HG03558 (cell line): ENCODE results near the gene IFIT5.
"Not testable (repeated sequence)": the region's sequence is repeated elsewhere in the genome, so short reads cannot be mapped to it uniquely, and the experiment has no call there.

ENCODE experiments used
- ATAC-seq: cut with Tn5 transposase; IDR thresholded peaks from one replicate; pipeline ENCODE4 v1.9.1; 2021; ENCODE audit warnings: moderate number of reproducible peaks; ENCODE audit not compliant: unreplicated experiment; ENCODE audit errors: extremely low read depth

IFIT5 gene

GRCh38 chr10:89392974-89393373 lies 21.4 kb upstream of the IFIT5 start:
- ATAC-seq = no peak

- ATAC-seq = no peak
These were observed 20.5 kb upstream of the IFIT5 start for GRCh38 chr10:89393898-89394297.

DNA sequence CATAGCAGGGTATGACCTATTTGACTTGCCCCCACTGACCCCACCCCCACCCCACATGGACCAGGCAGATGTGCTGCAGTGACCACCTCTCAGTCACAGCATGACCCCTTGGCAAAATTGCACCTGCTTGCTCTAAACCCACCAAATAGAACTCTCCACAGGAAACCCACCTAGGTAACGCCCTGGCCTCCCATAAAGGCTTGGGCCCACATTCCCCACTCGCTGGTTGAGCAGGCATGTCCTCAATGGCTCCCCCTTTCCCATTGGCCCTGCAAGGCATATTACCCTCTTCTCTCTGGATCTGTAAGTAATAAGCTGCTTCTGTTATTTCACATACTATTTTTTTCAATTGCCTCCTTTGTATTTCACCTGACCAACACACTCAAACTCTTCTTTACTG lies 19.2 kb upstream of the IFIT5 start:
- no peak for ATAC-seq

DNA sequence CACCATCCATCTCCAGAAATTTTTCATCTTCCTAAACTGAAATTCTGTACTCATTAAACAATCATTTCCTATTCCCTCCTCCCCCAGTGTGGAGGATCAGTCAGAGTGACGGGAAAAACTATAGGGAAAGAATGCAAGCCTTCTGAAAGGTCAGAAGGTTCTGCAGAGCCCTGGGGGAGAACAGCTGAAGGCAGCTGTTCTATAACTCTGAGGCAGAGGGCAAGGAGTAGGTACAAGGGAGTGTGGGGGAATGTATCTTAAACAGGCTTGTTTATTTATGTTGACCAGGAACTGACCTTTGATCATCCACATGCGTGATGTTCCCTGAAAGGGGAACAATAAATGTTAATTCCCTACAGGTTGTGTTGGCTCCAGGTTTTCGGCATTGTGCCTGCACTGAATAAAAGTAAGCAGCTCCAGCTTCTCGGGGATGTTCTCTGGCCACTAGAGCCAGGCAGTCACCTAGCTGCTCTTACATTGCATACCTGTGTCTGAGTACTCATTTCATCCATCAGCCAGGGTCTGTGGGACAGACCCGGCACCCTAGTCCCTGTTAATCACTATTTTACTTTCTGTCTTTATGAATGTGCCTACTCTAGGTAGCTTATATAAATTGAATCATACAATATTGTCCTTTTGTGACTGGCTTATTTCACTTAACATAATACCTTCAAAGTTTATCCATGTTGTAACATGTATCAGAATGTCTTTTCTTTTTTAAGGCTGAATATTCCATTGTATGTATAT lies 16.2 kb upstream of the IFIT5 start:
- no peak for ATAC-seq

DNA sequence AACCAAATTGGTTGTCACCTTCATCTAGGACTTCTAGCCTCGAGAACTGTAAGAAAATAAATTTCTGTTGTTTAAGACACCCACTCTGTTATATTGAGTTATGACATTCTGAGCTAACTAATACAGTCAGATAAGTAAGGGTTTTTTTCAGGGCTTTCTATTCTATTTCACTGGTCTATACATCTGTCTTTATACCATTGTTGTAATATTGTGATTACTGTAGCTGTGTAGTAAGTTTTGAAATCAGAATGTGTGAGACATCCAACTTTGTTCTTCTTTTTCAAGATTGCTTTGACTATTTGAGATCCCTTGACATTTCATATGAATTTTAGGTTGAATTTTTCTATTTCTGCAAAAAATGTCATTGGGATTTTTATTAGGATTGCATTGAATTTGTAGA lies 14.4 kb upstream of the IFIT5 start:
- no peak for ATAC-seq

DNA sequence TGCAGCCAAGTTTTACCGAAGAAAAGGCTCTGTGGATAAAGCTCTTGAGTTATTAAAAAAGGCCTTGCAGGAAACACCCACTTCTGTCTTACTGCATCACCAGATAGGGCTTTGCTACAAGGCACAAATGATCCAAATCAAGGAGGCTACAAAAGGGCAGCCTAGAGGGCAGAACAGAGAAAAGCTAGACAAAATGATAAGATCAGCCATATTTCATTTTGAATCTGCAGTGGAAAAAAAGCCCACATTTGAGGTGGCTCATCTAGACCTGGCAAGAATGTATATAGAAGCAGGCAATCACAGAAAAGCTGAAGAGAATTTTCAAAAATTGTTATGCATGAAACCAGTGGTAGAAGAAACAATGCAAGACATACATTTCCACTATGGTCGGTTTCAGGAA lies 11.3 kb upstream of the IFIT5 start:
- ATAC-seq = no peak

DNA sequence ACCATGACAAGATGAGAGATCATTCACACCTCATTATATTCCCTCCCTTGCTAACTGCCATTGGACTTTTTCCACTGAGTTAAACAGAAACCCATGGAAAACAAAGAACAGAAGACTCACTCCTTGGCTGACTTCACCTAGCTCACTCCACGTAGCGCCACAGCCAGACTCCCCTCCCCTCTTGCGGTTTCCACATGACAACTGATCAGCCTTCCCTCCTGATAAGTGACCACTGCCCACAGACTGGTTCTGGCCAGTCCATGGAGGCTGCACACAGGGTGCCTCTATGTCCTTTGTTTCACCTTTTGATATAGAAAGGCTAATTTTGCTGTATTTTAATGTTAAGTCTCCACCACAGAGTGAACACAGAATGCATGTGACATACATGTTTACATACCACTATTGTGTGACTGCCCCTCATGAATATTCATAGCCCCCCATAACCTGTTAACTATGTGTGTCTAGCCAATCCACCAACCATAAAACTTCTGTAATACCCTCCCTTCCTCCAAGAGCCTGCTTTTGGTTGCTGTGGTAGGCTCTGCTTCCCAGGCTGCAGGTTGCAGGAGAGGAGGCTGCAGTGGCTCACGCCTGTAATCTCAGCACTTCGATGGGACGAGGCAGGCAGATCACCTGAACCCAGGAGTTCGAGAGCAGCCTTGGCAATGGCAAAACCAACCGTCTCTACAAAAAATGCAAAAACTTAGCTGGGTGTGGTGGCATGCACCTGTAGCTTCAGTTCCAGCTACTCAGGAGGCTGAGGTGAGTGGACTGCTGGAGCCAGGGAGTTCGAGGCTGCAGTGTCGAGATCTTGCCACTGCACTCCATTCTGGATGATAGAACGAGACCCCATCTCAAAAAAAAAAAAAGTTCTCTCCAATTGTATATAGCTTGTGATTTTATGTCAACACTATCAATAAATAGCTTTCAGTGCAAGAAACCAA lies 10.0 kb upstream of the IFIT5 start:
- no peak for ATAC-seq

DNA sequence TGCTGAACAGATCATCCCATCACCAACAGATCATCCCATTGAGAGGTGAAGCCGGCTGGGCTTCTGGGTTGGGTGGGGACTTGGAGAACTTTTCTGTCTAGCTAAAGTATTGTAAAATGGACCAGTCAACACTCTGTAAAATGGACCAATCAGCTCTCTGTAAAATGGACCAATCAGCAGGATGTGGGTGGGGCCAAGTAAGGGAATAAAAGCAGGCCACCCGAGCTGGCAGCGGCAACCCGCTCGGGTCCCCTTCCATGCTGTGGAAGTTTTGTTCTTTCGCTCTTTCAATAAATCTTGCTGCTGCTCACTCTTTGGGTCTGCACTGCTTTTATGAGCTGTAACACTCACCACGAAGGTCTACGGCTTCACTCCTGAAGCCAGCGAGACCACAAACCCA lies 8.2 kb upstream of the IFIT5 start:
- not testable (repeated sequence) for ATAC-seq

- not testable (repeated sequence) for ATAC-seq
These were observed 6.6 kb upstream of the IFIT5 start for GRCh38 chr10:89407792-89408191.

- not testable (repeated sequence) for ATAC-seq
These were observed 5.1 kb upstream of the IFIT5 start for GRCh38 chr10:89409282-89409681.

- ATAC-seq = not testable (repeated sequence)
These were observed 3.8 kb upstream of the IFIT5 start for GRCh38 chr10:89410551-89410950.

GRCh38 chr10:89411135-89411534 lies 3.2 kb upstream of the IFIT5 start:
- not testable (repeated sequence) for ATAC-seq

GRCh38 chr10:89412276-89412675 lies 2.1 kb upstream of the IFIT5 start:
- ATAC-seq = not testable (repeated sequence)

- no peak for ATAC-seq
These were observed 913 bp upstream of the IFIT5 start for GRCh38 chr10:89413398-89413912.

DNA sequence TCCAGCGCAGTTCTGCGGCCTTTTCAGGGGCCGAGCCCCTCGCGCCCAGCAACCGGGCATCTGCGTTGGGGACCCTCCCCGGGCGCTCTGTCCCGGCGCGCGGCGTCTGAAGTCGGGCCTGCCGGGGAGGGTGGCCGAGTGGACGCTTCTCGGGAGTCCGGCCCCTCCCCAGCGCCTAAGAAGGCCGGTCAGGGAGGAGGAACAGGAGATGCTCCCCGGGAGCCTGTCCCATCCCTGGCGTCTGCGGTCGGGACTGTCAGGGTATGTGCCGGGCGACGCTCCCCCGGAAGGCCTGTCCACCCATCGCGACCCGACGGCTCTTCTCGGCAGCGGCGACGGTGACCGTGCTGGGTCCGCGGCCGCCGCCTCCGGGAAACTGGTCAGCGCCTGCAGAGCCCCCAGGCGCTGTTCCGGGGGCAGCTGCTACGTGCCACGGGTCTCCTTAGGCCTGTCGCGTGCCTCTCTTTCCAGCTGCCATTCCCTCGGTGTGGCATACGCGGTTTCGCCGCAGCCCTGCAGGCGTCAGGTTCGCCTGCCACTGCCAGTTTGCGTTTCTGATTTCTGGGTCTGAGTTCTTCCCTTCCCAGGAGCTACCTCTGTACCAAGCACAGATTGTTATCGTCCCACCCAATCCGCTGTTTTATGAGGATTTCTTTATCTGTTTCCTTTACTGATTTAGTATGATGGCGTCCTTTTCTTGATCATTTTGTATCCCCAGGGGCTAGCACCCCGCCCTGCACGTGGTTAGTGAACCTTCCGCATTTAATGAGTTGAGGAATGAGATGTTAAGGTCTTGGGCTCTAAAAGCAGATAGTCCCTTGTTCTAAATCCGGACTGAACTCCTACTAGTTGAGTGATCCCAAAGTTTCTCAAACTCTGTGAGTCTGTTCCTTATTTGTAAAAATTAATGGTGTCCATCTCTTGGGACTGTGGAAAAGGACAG lies 782 bp downstream of the IFIT5 start:
- ATAC-seq = peak; percentile 12

DNA sequence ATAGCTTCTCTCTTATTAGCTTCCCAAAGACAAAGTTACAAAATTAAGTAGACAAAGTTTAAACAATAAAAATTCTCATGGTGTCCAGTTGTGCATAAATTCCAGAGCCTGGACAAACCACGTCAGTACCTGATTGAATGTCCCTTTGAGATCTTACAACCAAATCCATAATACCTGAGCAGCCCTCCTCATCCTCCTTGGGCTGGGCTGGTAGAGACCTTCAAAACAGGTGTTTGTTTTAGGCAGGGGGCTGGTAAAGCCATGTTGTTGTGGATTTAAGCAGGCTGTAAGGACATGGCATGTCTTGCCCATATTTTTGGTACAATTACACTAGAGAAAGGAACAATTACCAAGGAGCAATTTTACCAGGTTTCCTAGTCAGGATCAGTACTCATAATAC lies 2.1 kb downstream of the IFIT5 start:
- ATAC-seq = no peak

GRCh38 chr10:89419548-89419947 lies 5.2 kb downstream of the IFIT5 start:
- no peak for ATAC-seq

GRCh38 chr10:89421018-89421476 lies 6.7 kb downstream of the IFIT5 start:
- no peak for ATAC-seq

DNA sequence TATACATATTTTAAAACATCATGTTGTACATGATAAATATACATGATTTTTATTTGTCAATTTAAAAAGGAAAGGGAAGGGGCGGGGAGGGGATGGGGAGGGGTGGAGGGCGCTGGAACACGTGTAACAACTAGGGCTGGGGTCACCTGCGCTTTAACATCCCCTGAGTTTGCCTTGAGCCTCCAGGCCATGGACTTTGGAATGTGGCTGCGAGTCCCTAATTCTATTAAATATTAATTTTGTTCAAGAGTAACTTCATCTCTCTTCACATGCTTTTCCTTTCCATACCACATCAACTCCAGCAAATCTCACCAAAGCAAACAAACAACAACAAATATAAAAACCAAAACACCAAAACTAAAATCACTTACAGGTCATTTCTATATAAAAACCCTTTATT lies 10.6 kb downstream of the IFIT5 start:
- no peak for ATAC-seq
